SK-N-MC (cell line): ENCODE data around the gene RASD1.

ENCODE experiments used
- EZH2 ChIP-seq: fragments of 200-600 bp; sonication (generic); IDR thresholded peaks from one replicate; pipeline ENCODE4 v1.6.1; 2017; ENCODE audit warnings: antibody characterized with exemption
- FOXP2 ChIP-seq: optimal IDR thresholded peaks from 2 replicates; pipeline ENCODE3; 2011; ENCODE audit warnings: mild to moderate bottlenecking, moderate library complexity; ENCODE audit not compliant: insufficient read depth; ENCODE audit errors: extremely low read length, control extremely low read depth
- POLR2AphosphoS5 ChIP-seq: IDR thresholded peaks from 2 replicates; pipeline ENCODE4 v1.6.1; 2012; ENCODE audit warnings: mild to moderate bottlenecking, low read depth, low read length, borderline replicate concordance

GRCh38 chr17:17540278-17540906 lies 44.2 kb upstream of the RASD1 start:
- TF ChIP-seq POLR2AphosphoS5, result no peak
- TF ChIP-seq EZH2, result no peak
- TF ChIP-seq FOXP2, result no peak
